Subcutaneous abdominal adipose tissue (tissue), 5 donors: ENCODE results near the gene TSGA10IP.
A peak's percentile ranks its signal among the peaks of the same experiment; 100 is the strongest.

ENCODE experiments used
- H3K27ac ChIP-seq: one replicate; pipeline ENCODE4 v1.7.0; 2013; ENCODE audit warnings: low read depth, mild to moderate bottlenecking, inconsistent platforms, low read length, moderate library complexity
- H3K27me3 ChIP-seq, 5 donors: one replicate each; pipeline ENCODE4 v1.7.0; 2013; ENCODE audit warnings: low read length in 5 of 5, inconsistent platforms in 1 of 5; ENCODE audit not compliant: control insufficient read depth in 5 of 5, insufficient read depth in 4 of 5
- H3K36me3 ChIP-seq, 5 donors: one replicate each; pipeline ENCODE4 v1.7.0; 2013; ENCODE audit warnings: low read length in 5 of 5; ENCODE audit not compliant: control insufficient read depth in 5 of 5, insufficient read depth in 5 of 5
- H3K4me1 ChIP-seq, 5 donors: one replicate each; pipeline ENCODE4 v1.7.0; 2013; ENCODE audit warnings: low read length in 5 of 5, mild to moderate bottlenecking in 3 of 5, moderate library complexity in 1 of 5; ENCODE audit not compliant: control insufficient read depth in 5 of 5, insufficient read depth in 5 of 5
- H3K4me3 ChIP-seq, 5 donors: one replicate each; pipeline ENCODE4 v1.7.0; 2013; ENCODE audit warnings: low read length in 5 of 5, low read depth in 1 of 5
- H3K9ac ChIP-seq, 5 donors: one replicate each; pipeline ENCODE4 v1.7.0; 2013; ENCODE audit warnings: low read length in 5 of 5, mild to moderate bottlenecking in 4 of 5, moderate library complexity in 3 of 5
- H3K9me3 ChIP-seq, 5 donors: one replicate each; pipeline ENCODE4 v1.7.0; 2013; ENCODE audit warnings: low read length in 5 of 5; ENCODE audit not compliant: control insufficient read depth in 5 of 5
- donor health status: healthy.
- donor health status: healthy.
- donor health status: healthy.
- donor health status: healthy.
- donor health status: healthy.

Gene TSGA10IP

DNA sequence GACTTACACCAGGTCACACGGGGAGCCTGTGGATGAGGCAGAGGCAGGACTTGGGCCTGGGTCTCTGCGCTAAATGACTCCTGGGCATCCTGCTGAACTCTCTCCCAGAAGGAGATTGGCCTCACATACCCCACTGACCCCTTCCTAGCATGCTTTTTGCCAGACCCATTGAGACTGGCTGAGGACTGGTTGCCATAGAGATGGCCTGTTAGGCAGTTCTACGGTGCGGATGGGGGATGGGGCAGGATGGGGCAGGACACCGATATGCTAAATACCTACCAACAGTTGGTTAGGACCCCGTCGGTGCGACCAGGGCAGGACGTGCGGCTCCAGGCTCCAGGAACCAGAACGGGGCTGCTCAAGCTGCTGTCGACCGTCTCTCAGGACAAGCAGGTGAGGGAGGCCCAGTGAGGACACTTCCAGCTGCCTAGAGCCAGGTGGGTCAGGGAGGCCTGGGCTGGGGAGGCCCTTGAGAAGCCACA is at the start of gene TSGA10IP:
Gene TSGA10IP, plus strand, starts transcription at position 51 of the 482 bp plus-strand sequence. Its CDS starts 196 bp downstream, at position 247.
- H3K4me3 ChIP-seq: no peak within 1 kb of the TSS
- H3K9me3 ChIP-seq: no peaks in the 10 kb centered on the region
- peaks cover 0 to 7% (median 0%) of the 10 kb centered on the region in 5 donors for H3K4me1 ChIP-seq
- no peaks in the 10 kb centered on the region for H3K36me3 ChIP-seq
- no peak within 1 kb of the TSS for H3K27ac ChIP-seq
- peak within 1 kb of the TSS in 1 of 5 donors; percentile 53 for H3K9ac ChIP-seq
- peaks cover 0 to 7% (median 4%) of the 10 kb centered on the region in 5 donors for H3K27me3 ChIP-seq

DNA sequence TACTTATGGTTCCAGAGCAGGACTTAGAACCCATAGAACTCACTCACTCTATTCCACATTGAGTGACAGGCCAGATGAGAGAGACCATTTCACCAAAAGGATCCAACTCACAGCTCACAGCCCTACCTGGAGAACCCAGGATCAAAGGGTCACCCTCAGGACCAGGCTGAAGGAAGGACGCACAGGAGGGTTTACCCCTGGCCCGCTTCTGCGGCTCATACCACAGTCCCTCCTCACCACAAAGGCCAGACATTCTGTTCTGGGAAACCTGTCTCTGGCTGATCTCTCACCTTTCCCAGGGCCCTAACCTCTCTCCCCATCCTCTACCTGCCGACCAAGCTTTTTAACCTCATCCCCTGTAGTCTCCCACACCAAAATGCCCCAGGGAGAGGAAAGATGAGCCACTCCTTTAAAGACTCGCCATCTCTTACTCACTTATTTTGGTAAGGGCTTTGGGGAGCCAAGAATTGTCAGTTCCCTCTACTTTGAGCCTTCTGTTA is 49.7 kb upstream of the TSGA10IP start:
- peaks cover 0 to 2% (median 0%) of the 10 kb centered on the region in 5 donors for H3K27me3 ChIP-seq
- H3K4me3 ChIP-seq: no peak overlapping the region
- H3K9ac ChIP-seq: no peak overlapping the region
- no peaks in the 10 kb centered on the region for H3K36me3 ChIP-seq
- H3K4me1 ChIP-seq: peaks cover 4 to 55% (median 48%) of the 10 kb centered on the region in 5 donors
- H3K27ac ChIP-seq: no peak overlapping the region
- H3K9me3 ChIP-seq: no peaks in the 10 kb centered on the region

- Histone ChIP-seq H3K36me3 (no peaks in the 10 kb centered on the region), H3K9ac (no peak overlapping the region), H3K4me3 (no peak overlapping the region), H3K27me3 (peaks cover 0 to 2% (median 0%) of the 10 kb centered on the region in 5 donors), H3K27ac (no peak overlapping the region), H3K4me1 (peaks cover 4 to 51% (median 42%) of the 10 kb centered on the region in 5 donors), H3K9me3 (no peaks in the 10 kb centered on the region)
Observed at GRCh38 chr11:65896034-65896999, 49.0 kb upstream of the TSGA10IP start.

GRCh38 chr11:65897020-65897471 is 48.2 kb upstream of the TSGA10IP start:
- H3K4me3 ChIP-seq: no peak overlapping the region
- no peak overlapping the region for H3K9ac ChIP-seq
- H3K27ac ChIP-seq: no peak overlapping the region
- H3K36me3 ChIP-seq: no peaks in the 10 kb centered on the region
- H3K4me1 ChIP-seq: peaks cover 4 to 44% (median 35%) of the 10 kb centered on the region in 5 donors
- H3K27me3 ChIP-seq: peaks cover 0 to 2% (median 0%) of the 10 kb centered on the region in 5 donors
- H3K9me3 ChIP-seq: no peaks in the 10 kb centered on the region

GRCh38 chr11:65898656-65899355 is 46.5 kb upstream of the TSGA10IP start:
- Histone ChIP-seq H3K9me3 (no peaks in the 10 kb centered on the region), H3K27ac (peak overlapping the region; percentile 30), H3K4me1 (peaks cover 1 to 27% (median 19%) of the 10 kb centered on the region in 5 donors), H3K36me3 (no peaks in the 10 kb centered on the region), H3K27me3 (peaks cover 0 to 2% (median 0%) of the 10 kb centered on the region in 5 donors), H3K4me3 (peak overlapping the region; percentile 40 to 82 (median 79)), H3K9ac (peak overlapping the region in 3 of 5 donors; percentile 42 to 84 (median 62))

GRCh38 chr11:65899356-65900124 is 45.7 kb upstream of the TSGA10IP start:
- H3K27ac ChIP-seq: peak overlapping the region; percentile 30
- peak overlapping the region in 4 of 5 donors; percentile 36 to 87 (median 82) for H3K9ac ChIP-seq

GRCh38 chr11:65900125-65900898 is 45.0 kb upstream of the TSGA10IP start, which contains the start of gene FOSL1:
Gene FOSL1, minus strand, starts transcription at chr11:65900388. Its CDS starts 49 bp downstream, at chr11:65900339.
- H3K4me1 ChIP-seq: peaks cover 0 to 21% (median 14%) of the 10 kb centered on the region in 5 donors
- peak within 1 kb of the TSS; percentile 30 for H3K27ac ChIP-seq
- peaks cover 0 to 2% (median 0%) of the 10 kb centered on the region in 5 donors for H3K27me3 ChIP-seq
- H3K36me3 ChIP-seq: no peaks in the 10 kb centered on the region
- H3K9me3 ChIP-seq: no peaks in the 10 kb centered on the region
- peak within 1 kb of the TSS in 4 of 5 donors; percentile 36 to 87 (median 82) for H3K9ac ChIP-seq
- peak within 1 kb of the TSS; percentile 40 to 82 (median 79) for H3K4me3 ChIP-seq

More at GRCh38 chr11:65899356-65900124, 45.7 kb upstream of the TSGA10IP start:
- peaks cover 0 to 2% (median 0%) of the 10 kb centered on the region in 5 donors for H3K27me3 ChIP-seq
- H3K9me3 ChIP-seq: no peaks in the 10 kb centered on the region
- H3K4me1 ChIP-seq: peaks cover 0 to 21% (median 14%) of the 10 kb centered on the region in 5 donors
- H3K4me3 ChIP-seq: peak overlapping the region; percentile 40 to 82 (median 79)
- no peaks in the 10 kb centered on the region for H3K36me3 ChIP-seq

- H3K27ac ChIP-seq: no peak overlapping the region
Observed at GRCh38 chr11:65900899-65901180, 44.4 kb upstream of the TSGA10IP start.

More at GRCh38 chr11:65900899-65901180, 44.4 kb upstream of the TSGA10IP start:
- Histone ChIP-seq H3K4me1 (peaks cover 0 to 21% (median 14%) of the 10 kb centered on the region in 5 donors), H3K9ac (no peak overlapping the region), H3K9me3 (no peaks in the 10 kb centered on the region), H3K4me3 (peak overlapping the region in 4 of 5 donors; percentile 51 to 82 (median 80)), H3K27me3 (peaks cover 0 to 2% (median 0%) of the 10 kb centered on the region in 5 donors), H3K36me3 (no peaks in the 10 kb centered on the region)
